GM18867 (cell line): Measurements from ENCODE around the gene PLCD3.

Experiments
- ATAC-seq: cut with Tn5 transposase; IDR thresholded peaks from one replicate; pipeline ENCODE4 v1.9.1; 2021; ENCODE audit warnings: mild to moderate bottlenecking, moderate library complexity; ENCODE audit not compliant: unreplicated experiment

PLCD3 gene

DNA sequence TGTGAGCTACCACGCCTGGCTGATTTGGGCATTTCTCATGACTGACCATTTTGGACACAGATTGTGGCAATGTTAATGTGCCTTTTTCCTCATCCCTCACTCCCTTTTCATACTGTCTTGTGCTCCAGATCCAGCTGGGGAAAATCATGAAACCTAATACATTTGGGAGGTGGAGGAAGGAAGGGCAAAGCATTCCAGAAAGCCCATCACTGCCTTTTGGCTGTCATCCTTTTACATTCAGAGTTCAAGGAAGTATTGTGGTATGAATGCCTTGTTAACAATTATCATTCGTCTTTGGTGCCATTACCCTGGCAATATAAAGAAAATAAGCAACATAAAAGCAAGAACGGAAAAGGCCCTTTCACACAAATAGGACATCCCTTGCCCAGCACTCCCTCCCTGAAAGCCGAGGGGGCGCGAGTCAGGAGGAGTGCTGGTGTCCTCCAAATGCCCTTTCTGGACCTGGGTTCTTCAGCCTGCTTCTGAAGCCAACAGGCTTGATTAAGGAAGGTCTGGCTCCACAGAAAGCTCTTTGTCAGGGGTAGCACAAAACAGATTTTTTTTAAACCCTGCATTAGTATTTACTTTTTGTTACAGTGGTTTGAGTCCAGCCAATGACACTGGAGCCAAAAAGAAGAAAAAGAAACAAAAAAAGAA lies 51.1 kb downstream of the PLCD3 start:
- ATAC-seq: no peak

GRCh38 chr17:45077643-45078042 lies 54.7 kb downstream of the PLCD3 start:
- ATAC-seq: no peak

- ATAC-seq: no peak
These were observed 58.8 kb downstream of the PLCD3 start for GRCh38 chr17:45073414-45074070.

DNA sequence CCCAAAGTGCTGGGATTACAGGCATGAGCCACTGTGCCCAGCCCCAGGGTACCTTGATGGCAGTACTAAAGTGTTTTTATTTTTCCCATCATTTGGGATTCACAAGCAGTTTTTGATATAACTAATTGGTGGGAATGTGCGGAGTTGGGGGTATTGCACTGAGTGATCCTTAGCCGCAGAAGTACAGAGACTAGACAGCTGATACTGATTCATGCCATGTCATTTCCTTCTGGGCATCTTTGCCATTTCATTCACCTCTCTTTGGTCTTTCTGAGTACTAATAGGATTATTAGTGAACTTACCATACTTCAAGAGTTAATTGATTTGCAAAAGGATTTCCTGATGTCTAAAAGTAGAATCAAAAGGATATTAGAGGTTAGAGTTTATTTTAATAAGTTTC lies 61.5 kb downstream of the PLCD3 start:
- no peak for ATAC-seq

GRCh38 chr17:45070001-45070400 lies 62.3 kb downstream of the PLCD3 start:
- no peak for ATAC-seq

DNA sequence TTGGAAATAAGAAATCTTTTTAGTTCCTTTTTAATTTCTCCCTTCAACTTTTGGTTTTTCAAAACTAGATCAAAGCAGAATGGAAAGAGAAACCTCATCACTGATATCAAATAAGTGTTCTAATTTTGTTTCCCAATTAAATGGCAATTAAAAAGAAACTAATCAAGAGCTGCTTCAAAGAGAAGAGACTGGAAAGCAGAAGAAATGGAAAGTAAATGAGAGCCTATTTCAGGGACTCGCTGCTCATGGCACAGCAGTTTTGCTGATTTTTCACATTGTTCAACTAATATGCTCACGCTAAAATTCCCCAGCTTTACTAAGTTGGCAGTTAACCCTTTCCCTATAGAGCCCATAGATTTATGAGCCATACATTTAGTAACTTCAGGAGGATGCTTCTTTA lies 64.7 kb downstream of the PLCD3 start:
- ATAC-seq: no peak

GRCh38 chr17:45063198-45063597 lies 69.1 kb downstream of the PLCD3 start:
- no peak for ATAC-seq

GRCh38 chr17:45061606-45062205 lies 70.6 kb downstream of the PLCD3 start:
- ATAC-seq: no peak

DNA sequence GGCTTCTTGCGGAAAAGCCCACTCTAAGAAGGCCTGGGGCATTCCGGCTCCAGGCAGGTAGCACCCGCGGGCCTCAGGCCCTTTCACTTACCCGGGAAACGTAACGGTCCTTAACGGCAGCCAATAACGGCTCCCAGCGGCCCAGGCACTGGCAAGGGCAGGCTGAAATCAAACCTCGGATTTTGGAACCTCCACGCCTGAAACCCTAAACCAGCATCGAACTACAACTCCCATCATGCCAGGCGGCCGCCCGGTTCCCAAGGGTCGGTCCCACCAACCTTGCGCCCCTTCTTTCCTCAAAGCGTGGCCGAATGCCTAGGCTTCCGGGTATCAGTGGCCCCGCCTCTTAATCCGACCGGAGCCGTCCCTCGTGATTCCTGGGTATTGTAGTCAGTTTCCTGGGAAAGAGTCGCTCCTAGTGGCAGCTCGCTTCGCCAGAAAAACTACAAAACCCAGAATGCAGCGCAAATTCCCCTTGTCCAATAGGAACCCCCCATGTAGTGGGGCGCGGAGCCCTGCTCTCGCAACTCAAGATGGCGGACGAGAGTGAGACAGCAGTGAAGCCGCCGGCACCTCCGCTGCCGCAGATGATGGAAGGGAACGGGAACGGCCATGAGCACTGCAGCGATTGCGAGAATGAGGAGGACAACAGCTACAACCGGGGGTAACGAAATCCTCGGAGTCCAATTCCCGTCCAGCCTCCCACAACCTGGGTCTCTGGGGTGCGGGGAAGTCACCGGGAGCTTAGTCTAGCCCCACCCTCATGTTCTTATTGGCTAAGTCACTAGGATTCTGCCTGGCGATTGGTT lies 71.3 kb downstream of the PLCD3 start, which contains the start of gene NMT1:
Gene NMT1, plus strand, starts transcription at position 521 of the 809 bp plus-strand sequence. Its CDS starts 13 bp downstream, at position 534.
- ATAC-seq: peak; percentile 86

- ATAC-seq: peak; percentile 2
These were observed 71.9 kb downstream of the PLCD3 start for GRCh38 chr17:45060382-45060796.
